GM18909 (cell line): ENCODE results near the gene C14orf180.

Experiments
- ATAC-seq: cut with Tn5 transposase; IDR thresholded peaks from one replicate; pipeline ENCODE4 v1.9.1; 2021; ENCODE audit warnings: mild to moderate bottlenecking; ENCODE audit not compliant: unreplicated experiment, poor library complexity

Gene C14orf180

DNA sequence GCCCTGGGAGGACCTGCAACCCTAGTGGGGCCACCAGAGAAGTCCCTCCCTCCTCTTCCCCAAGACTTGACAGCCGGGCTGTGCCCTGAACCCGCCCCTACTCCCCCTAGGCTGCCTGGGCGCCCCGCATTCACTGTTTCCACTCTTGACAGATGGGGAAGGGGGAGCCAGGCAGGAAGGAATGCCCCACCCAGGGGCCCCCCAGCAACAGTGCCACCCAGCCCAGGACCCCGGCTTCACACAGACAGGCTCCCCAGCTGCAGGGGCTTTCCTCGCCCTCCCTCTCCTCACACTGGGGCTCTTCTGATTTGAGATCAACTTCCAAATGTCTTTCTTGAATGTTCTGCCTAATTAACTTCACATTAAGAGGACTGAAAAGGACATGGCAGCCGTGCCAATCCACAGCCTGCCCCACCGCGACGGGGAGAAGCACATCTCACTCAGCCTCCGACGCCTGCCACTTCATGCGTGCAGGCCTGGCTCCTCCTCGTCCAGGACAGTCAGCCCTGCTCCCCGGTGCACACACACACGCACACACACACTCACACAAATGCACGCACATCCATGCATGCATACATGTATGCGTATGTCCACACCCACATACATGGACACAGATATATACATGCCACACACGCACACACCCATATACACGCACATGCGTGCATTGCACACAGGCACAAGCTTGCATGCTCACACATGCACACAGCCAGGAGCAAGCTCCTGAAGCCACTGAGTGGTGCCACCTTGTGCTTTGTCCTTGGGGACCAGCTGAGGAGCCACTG is 19.6 kb upstream of the C14orf180 start:
- no peak for ATAC-seq

DNA sequence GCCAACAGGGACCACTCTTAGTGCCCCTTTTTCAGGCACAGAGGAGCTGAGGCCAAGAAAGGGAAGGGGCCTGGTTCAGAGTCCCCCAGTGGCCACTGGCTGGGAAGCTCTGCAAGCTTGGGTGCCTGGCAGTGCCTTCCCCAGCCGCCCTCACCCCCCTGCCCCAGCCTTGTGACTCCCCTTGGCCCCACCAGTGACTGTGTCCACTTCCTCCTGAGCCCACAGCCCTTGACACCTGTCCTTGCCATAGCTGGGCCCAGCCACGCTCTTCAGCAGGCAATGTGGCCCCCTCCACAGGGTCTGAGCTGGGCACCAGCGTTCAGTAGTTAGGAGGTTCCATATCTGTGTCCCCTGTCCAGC is 19.0 kb upstream of the C14orf180 start:
- ATAC-seq = no peak

DNA sequence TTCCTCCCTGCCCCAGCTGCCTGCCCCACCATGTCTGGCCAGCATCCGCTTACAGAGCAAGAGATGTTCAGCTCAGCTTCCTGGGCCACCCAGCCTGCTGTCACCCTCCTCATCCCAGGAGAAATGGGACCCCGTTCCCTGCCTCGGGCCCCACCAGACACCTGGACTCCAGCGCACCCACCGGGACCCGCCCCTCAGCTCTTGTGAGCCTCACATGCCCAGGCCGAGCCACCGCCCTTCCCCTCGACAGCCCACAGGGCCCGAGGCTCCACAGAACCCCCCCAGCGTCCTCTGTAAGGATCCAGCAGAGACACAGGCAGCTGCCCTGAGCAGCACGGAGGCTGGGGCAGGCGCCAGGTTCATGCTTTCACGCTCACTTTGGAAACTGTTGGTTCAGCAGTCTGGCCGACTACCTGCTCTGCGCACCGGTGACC is 18.4 kb upstream of the C14orf180 start:
- ATAC-seq = no peak

DNA sequence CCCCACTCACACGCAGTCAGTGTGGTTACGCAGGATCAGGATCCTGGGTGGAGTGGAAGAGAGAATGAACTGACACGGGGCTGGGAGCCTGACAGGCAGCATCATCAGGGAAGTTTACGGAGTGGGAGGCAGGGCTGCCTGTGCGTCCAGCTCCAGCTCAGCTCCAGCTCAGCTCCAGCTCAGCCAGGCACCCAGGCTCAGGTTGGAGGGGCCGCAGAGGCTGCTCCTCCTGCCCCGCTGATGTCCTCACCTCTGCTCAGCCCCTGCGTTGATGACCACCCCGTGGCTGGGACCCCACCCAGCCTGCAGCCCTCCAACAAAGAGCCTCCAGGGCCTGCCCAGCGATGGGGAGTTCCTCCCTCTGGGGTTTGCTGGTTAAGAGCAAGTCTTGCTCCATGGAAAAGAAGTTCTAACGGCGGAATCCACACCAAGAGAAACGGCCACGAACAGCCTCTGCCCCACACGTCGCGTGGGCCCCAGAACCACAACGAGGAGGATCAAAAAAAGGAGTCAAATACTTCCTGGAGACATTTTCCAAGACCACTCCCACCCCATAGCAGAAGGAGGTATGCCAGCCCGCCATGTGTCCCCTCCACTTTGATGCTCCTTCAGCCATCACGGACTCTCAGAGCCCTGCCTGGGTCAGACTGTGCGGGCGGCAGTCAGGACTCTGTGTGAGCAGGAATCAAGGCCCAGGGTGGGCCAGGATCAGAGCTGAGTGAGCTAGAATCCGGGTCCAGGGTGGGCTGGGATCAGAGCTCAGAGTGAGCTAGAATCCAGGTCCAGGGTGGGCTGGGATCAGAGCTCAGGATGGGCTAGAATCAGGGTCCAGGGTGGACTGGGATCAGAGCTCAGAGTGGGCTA is 17.7 kb upstream of the C14orf180 start:
- no peak for ATAC-seq

DNA sequence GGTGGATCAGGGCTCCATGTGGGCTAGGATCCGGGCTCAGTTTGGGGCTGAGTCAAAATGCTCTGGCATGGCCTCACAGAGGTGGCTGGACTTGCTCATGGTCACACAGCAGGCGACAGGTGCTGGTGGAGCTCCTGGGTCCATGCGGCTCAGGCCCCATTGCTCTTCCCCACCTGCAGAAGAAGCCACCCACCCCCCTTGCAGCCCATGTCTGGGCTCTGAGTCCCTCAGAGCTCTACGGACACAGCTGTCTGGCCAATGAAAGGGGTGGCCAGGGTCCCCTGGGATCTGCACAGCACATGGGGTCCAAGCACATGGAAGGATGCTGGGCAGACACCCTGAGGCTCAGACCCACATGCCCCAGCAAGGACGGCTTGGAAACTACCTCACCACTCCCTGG is 17.0 kb upstream of the C14orf180 start:
- ATAC-seq = no peak

DNA sequence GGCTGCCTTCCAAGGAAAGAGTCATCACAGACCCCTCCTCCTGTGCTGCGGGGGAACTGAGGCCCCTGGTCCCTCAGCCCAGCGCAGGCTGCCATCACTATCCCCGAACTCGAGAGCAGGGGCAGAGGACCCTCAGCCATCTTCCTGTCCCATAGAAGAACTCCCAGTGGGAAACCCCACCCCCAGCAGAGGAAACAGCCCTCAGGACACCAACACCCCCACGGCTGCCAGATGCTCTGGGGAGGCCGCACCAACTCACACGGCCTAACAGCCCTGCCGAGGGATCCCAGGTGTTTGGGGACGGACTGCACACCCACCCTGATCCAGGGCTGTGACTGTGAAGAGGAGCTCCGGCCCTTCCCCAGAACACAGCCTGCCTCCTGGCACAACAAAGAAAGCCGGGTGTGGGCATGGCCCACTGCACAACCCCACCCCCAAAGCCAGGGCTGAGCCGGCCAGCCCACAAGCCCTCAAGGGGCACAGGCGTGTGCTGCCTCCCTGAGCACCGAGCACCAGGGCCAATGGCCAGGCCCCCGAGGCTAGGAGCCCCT is 16.3 kb upstream of the C14orf180 start:
- no peak for ATAC-seq

DNA sequence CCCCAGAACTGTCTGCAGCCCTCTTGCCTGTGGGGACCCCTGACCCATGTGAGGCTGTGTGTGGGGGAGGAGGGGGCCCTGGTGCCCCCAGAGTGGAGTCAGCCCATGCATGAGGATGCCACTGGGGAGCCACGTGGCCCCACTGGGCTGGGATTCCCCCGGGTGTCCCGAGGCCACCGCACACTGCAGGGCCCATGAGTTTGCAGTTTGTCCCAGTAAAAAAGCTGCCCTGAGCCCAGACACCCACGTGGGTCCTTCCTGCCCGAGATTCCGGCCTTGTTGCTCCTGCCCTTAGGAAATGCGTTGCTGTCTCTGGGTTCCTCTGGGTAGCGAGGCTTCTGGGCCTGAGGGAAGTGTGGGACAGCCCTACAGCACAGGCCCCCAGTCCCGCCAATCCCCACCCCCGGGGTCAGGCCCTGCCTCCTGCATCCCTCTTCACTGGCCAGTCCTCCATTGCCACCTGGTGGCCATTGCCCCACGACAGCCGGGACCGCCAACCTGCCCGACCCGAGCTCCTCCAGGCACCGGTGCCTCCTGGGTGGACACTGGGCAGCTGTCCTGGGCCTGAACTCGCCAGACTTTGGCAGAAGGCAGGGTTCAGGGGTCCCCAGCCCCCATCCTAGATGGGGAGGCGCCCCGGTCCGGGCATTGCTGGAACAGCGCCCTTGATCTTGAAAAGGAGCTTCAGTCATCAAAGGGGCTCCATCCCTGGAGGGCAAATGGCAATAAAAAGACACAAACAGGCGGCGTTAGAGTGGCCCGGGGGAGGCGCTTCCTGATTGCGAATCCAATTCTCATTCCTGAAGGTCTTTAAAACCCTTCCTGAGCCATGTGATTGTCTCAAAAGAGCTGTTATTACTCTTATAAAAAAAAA is 15.6 kb upstream of the C14orf180 start:
- ATAC-seq = no peak

DNA sequence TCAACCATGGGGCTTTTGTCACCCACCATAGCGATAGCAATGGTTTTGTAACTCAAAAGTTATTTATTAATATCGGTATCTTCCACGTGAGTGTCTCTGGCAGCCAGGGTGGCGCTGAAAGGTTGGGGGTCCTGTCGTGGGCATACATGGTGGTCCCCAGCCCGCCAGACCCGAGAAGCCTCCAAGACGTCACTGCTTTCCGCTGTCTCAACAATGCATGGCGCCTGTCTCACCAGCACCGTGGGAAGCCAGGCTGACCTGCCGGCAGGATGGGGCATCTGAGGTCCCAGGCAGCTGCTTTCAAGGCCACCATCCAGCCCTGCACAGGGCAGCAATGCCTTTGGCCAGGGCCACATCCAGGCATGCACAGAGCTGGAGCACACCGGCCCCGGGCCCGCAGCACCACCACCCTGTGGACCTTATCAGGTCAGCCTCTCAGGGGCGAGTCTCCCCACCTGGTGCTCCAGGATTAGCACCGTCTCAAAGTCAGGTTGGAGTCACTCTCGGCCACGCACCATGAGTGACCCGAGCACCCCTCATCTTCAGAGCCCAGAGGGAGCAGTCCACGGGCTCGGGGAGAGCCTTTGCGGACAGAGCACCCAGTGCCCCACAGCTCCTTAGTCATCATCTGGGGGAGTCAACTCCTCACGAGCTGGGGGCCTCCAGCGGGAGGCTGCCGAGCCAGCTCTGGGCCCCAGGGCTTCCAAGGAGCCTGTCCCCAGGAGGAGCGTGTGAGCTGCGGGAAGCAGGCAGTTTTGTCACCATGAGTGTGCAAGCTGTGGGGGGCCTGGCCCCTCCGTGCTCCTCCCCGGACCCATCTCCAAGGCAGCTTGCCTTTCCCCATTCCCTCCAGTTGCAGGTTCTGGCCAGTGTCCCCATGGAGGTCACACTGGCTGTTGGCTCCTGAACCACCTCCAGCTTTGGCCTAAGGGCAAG is 14.6 kb upstream of the C14orf180 start:
- ATAC-seq = no peak

DNA sequence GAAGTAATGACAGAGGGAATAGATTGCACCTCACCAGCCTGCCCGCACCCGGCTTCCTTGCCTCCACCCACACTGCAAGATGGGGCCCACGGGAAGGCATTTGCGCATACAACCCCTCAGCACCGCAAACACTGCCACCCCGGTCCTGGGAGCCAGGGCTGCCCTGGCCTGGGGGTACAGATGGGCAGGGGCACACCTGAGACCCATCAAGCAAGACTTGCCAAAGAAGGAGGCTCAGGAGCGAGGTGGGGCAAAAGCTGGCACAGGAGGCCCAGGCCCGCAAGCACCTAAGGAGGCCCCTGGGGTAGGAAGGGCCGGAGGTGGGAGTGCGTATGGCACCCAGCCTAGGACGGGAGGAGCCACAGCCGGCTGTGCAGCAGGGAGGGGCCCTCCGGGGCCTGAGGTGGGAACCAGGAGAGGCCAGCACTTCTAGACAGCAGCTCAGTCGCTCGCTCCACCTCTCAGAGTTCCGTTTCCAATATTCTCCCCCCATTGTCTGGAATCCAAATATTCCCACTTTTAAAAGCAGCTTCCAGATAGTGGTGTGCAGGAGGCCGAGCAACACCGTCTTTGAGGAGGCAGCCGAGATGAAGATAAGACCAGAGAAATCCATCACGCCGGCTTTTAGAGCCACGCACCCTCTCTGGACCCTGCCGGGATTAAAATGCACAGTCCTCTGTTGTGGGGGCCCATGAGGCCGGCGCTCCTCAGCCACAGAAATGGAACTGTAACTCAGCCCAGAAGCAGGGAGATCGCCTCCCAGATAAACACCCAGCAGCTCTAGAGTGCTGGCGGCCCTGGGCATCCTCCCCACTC is 12.2 kb upstream of the C14orf180 start:
- ATAC-seq = no peak

DNA sequence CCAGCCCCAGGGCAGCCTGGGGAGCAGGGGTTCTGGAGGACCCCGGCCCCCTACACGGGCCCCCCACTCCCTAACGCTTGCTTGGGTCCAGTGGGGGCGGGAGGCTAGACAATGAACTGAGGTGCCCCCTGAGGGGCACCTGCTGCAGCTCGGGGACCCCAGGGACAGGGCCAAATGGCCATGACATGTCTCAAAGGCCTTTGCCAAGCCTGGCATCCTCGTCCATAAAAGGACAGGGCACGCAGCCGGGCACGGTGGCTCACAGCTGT is 11.7 kb upstream of the C14orf180 start:
- no peak for ATAC-seq

DNA sequence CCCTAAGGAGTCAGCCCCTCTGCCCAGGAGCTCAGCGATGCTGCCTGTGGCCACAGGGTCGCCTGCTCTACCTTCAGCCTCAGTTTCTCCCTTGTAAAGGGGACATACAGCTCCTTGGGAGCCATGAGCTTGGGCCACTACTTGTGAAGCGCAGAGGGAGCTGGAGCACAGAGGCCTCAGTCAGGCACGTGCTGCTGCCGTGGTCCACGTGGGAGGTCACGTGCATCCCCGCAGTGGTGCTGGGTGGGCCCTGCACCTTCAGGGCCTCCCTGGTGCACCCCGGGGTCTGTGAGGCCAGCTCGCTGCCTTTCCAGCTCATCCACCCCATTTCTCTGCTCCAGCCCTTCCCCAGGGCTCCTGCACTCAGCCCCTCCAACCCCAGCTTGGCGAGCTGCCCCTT is 10.9 kb upstream of the C14orf180 start:
- no peak for ATAC-seq

DNA sequence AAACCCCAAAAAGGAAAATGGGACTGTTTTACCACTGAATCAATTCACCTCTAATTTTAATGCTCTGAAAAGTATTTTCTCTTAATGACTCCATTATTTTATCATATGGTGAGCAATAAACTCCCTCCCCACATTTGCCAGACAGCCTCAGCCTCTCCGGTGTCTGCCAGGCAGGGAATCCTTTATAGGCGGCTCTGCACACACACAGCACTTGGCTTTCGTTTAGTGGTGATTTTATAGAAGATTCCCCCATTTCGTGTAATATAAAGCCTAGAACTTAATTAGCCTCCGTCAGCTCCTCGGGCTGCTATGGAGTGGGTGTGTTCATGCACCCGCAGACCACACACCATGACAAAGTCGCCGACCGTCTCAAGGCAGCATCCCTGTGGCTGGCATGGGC is 10.1 kb upstream of the C14orf180 start:
- no peak for ATAC-seq

DNA sequence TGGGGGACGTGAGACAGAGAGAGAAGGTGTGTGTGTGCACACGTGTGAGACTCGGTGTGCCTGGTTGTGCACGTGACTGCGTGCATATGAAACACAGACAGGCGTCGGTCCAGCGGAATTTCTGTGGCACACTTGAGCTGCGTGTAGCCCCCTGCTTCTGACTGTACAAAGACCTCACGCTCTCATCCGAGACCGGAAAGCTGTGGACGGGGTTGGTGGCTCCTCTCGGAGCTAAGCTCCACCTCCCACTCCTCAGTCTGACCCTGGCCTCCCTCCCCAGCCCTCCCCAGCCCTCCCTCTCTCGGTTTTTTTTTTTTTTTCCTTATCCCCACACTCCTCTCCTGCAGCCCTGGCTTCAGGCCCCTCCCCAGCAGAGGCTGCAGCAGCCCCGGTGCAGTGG is 8.3 kb upstream of the C14orf180 start:
- no peak for ATAC-seq

DNA sequence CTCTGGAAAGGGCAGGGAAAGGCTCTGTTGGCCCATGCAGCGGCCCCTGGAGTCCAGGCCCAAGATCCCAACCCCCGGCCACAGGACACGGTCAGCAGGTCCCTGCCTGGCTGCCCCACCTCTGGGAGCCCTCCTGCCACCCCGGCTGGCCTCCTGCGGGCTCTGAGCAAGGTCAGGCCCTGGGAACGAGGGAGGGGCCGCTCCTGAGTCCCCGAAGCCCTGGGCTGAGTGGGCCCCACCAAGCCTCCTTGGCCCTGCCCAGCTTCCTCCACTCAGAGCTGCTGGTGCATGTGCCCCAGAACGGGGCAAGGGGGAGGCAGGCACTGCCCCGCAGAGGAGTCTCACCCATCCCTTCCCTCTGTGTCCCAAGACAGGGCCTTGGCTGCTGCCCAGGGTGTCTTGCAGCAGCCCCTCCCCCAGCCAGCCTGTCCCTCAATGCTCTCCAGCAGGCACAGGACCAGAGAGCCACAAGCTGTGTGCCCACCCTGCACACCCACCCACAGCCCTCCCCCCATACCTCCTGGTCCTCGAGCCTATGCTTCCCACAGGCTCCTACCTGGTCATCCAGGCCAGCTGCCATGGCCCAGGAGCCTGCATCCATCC is 7.4 kb upstream of the C14orf180 start:
- ATAC-seq = no peak

DNA sequence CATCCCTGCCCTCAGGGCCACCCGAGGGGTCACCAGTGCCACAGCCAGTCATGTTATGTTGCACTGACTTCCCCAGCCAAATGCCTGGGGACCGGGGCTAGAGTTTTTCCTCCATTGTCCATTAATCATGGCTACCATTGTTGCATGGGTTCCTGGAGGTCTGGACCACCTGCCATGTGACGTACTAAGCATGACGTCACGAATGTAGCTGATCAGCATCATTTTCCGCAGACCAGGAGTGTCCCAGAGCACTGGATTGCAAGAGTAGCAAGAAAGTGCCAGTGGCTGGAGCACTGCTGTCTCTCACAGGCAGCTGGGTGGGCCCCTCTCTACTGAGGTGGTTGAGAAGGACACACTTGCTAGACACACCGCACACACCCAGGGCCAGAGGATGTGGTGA is 6.9 kb upstream of the C14orf180 start:
- ATAC-seq = no peak

DNA sequence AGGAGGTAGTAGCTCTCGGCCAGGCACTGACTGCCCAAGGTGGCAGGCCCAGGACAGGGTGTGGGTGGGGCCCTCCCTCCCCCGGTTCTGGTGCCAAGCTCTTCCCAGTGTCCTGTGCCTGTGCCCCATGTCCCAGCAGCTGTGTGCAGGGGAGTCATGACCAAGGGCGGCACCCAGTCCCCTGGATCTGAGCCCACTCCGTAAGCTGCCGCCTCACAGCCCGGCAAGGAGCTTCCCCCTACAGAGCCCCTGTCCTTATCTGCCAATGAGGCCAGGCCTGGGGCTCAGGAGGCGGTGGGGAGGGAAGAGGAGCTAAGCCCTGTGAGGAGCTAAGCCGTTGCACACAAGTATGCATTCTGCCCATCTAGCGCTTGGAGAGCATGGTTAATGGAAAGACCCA is 5.6 kb upstream of the C14orf180 start:
- no peak for ATAC-seq

DNA sequence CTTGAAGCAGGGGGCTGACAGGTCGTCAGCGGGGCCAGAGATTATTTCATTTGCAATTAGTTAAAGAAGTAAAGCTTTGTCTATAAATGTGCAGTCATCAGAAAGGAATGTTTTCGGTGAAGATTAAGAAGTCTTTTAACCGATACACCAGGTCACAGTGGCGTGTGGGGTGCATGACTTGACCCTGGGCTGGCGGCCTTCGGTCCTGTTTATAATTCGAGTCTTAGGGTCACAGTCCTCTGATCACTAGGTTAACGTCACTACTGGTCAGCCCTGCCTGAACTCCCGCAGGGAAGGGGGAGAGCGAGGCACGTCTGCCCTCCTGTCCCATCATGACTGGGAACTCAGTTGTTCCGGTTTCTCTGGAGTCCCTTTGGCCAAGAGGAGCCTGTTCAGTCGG is 5.0 kb upstream of the C14orf180 start:
- ATAC-seq = no peak

DNA sequence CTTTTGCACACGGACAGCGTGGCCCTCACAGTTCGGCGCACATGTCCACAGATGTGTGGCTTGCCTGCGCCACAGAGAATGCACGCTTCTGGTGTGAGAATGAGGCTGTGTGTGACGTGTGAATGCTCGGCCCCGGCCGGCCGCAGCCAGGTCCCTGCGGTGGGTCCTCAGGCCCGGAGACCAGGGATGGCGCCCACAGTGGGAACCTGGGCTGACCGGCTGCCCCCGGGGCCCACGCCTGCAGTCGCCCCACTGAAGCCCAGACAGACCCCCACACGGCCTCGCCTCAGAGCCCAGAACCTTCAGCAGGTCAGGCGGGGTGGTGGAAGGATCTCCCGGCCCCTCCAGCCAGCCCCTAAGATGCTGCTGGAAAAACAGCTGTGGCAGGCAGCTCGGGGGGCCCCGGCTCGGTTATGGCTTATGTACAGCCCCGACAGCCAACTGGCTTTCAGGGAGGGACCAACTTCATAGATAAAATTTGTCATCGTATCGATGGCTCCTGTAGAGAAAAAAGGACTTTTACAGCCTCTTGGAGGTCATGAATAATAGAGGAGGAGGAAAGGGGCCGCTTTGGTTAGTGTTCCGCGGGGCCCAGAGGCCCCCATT is 4.5 kb upstream of the C14orf180 start:
- ATAC-seq = no peak
